GM23338 (cell line): Measurements from ENCODE around the gene STARD13.

Source experiments
- CREB1 ChIP-seq: fragments of 250-450 bp; sonication (Bioruptor Pico); IDR thresholded peaks from 2 replicates; pipeline ENCODE4 v1.5.0; 2020; ENCODE audit warnings: low read depth, mild to moderate bottlenecking, moderate library complexity
- CTCF ChIP-seq, 2 experiments: fragments of 200-600 bp in 1 of 2; sonication (generic) in 1 of 2; conservative IDR thresholded peaks; 2 replicates each; pipeline versions ENCODE4 v1.5.1 to v1.6.1; 2016 to 2017; ENCODE audit warnings: antibody characterized with exemption in 2 of 2, low read depth in 2 of 2, mild to moderate bottlenecking in 2 of 2, moderate library complexity in 1 of 2
- ETS1 ChIP-seq: IDR thresholded peaks from 2 replicates; pipeline ENCODE4 v1.6.1; 2016; ENCODE audit warnings: antibody characterized with exemption
- EZH2 ChIP-seq: fragments of 200-600 bp; sonication (generic); IDR thresholded peaks from one replicate; pipeline ENCODE4 v1.8.0; 2017; ENCODE audit warnings: antibody characterized with exemption, mild to moderate bottlenecking, low read depth; ENCODE audit not compliant: unreplicated experiment
- EZH2phosphoT487 ChIP-seq: fragments of 200-600 bp; sonication (generic); IDR thresholded peaks from one replicate; pipeline ENCODE4 v1.8.1; 2018; ENCODE audit warnings: antibody characterized with exemption; ENCODE audit not compliant: unreplicated experiment
- JUNB ChIP-seq: IDR thresholded peaks from one replicate; pipeline ENCODE4 v1.6.1; 2016; ENCODE audit warnings: antibody characterized with exemption; ENCODE audit not compliant: unreplicated experiment
- NANOG ChIP-seq: IDR thresholded peaks from 2 replicates; pipeline ENCODE4 v1.6.1; 2016; ENCODE audit warnings: antibody characterized with exemption, borderline replicate concordance
- POLR2AphosphoS5 ChIP-seq: IDR thresholded peaks from 2 replicates; pipeline ENCODE4 v1.6.1; 2016; ENCODE audit warnings: antibody characterized with exemption, low read depth
- REST ChIP-seq: IDR thresholded peaks from one replicate; pipeline ENCODE4 v1.6.1; 2018; ENCODE audit warnings: antibody characterized with exemption; ENCODE audit not compliant: unreplicated experiment
- STAT1 ChIP-seq: IDR thresholded peaks from one replicate; pipeline ENCODE4 v1.6.1; 2016; ENCODE audit warnings: antibody characterized with exemption; ENCODE audit not compliant: unreplicated experiment
- ZNF114 ChIP-seq: fragments of 250-450 bp; sonication (Bioruptor Pico); IDR thresholded peaks from 2 replicates; pipeline ENCODE4 v1.5.0; 2020; ENCODE audit warnings: mild to moderate bottlenecking, moderate library complexity
- ZNF462 ChIP-seq: fragments of 250-450 bp; sonication (Bioruptor Pico); IDR thresholded peaks from 2 replicates; pipeline ENCODE4 v1.5.0; 2020; ENCODE audit warnings: mild to moderate bottlenecking, moderate library complexity

- TF ChIP-seq CTCF (conservative IDR thresholded peaks at IDR 0.05; ENCODE audit: low read depth in 2 of 2) (no peak), REST (no peak), POLR2AphosphoS5 (no peak), ZNF462 (no peak), CREB1 (CRISPR knock-in tag) (no peak), ETS1 (no peak), EZH2phosphoT487 (no peak), EZH2 (no peak), JUNB (no peak), NANOG (no peak), STAT1 (no peak), ZNF114 (CRISPR knock-in tag) (no peak)
Measured at GRCh38 chr13:33262062-33262487, 23.5 kb downstream of the STARD13 start.
